Measurements from ENCODE around the gene C3orf22. TPM values are rescaled to one million over a fixed set of nuclear protein-coding genes. Genes with fewer than 3 reads are reported as not detected.

The C3orf22 gene
- polyA plus RNA-seq, 3 donors: not detected

DNA sequence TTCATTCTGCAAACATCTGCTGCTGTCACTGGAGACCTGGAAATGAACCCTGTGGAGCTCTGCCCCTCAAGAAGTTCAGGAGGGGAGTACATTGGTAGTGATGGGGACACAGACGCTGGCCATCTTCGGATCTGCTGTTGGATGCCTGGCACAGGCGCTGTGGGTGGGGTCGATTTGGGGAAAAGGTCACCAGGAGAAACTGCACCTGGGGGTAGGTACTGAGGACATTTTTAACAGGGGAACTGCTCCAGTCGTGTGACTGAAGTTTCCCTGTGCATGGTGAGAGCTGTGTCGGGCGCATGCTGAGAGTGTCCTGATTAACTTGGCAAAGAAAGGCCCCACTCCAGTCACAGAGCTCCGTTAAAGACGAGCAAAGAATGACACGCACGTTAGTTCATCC lies 44.6 kb downstream of the C3orf22 start:
- H3K36me3 Mint-ChIP-seq: no peaks in the 10 kb centered on the region
- H3K4me1 Mint-ChIP-seq: no peaks in the 10 kb centered on the region
- Histone ChIP-seq H3K4me3 (replicated peaks in 1 of 3; ENCODE audit: low read depth in 2 of 3, low read length in 3 of 3) (no peak overlapping the region), H3K4me2 (replicated peaks; ENCODE audit: extremely low read depth, low read length, poor library complexity, severe bottlenecking) (no peak overlapping the region), H3K9ac (ENCODE audit: insufficient read depth, low read length, poor library complexity, severe bottlenecking) (no peak overlapping the region), H3K27ac (ENCODE audit: low read depth in 1 of 2, low read length in 2 of 2) (no peak overlapping the region), H3K27me3 (ENCODE audit: control insufficient read depth in 2 of 2, insufficient read depth in 2 of 2, low read length in 2 of 2) (no peaks in the 10 kb centered on the region), H3K9me3 (replicated peaks in 1 of 2; ENCODE audit: control insufficient read depth in 1 of 2, insufficient read depth in 1 of 2, low read length in 2 of 2) (no peaks in the 10 kb centered on the region), H4K20me1 (ENCODE audit: insufficient read depth, low read length) (no peaks in the 10 kb centered on the region), H3K36me3 (replicated peaks in 1 of 2; ENCODE audit: control insufficient read depth in 1 of 2, insufficient read depth in 2 of 2, low read length in 2 of 2) (no peaks in the 10 kb centered on the region), H2AFZ (ENCODE audit: insufficient read depth, low read depth, low read length, poor library complexity, severe bottlenecking) (no peak overlapping the region), H3K79me2 (ENCODE audit: insufficient read depth, low read length) (no peaks in the 10 kb centered on the region), H3K4me1 (ENCODE audit: control insufficient read depth in 1 of 2, insufficient read depth in 2 of 2, low read length in 2 of 2) (no peaks in the 10 kb centered on the region)
- intact Hi-C loops (cut with micrococcal nuclease): no loop called here
- no peaks in the 10 kb centered on the region for H3K9me3 Mint-ChIP-seq
- 96% methylated on average over 9 of the region's 11 CpGs for WGBS (ENCODE audit: insufficient coverage)
- no peak overlapping the region for H3K4me3 Mint-ChIP-seq
- TF ChIP-seq, protein P1, sequence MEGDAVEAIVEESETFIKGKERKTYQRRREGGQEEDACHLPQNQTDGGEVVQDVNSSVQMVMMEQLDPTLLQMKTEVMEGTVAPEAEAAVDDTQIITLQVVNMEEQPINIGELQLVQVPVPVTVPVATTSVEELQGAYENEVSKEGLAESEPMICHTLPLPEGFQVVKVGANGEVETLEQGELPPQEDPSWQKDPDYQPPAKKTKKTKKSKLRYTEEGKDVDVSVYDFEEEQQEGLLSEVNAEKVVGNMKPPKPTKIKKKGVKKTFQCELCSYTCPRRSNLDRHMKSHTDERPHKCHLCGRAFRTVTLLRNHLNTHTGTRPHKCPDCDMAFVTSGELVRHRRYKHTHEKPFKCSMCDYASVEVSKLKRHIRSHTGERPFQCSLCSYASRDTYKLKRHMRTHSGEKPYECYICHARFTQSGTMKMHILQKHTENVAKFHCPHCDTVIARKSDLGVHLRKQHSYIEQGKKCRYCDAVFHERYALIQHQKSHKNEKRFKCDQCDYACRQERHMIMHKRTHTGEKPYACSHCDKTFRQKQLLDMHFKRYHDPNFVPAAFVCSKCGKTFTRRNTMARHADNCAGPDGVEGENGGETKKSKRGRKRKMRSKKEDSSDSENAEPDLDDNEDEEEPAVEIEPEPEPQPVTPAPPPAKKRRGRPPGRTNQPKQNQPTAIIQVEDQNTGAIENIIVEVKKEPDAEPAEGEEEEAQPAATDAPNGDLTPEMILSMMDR (IDR thresholded peaks at IDR 0.05): no peak
- DNase-seq: no peak
- H3K27ac Mint-ChIP-seq: no peak overlapping the region
- no peaks in the 10 kb centered on the region for H3K27me3 Mint-ChIP-seq (ENCODE audit: low read depth in 3 of 3)

DNA sequence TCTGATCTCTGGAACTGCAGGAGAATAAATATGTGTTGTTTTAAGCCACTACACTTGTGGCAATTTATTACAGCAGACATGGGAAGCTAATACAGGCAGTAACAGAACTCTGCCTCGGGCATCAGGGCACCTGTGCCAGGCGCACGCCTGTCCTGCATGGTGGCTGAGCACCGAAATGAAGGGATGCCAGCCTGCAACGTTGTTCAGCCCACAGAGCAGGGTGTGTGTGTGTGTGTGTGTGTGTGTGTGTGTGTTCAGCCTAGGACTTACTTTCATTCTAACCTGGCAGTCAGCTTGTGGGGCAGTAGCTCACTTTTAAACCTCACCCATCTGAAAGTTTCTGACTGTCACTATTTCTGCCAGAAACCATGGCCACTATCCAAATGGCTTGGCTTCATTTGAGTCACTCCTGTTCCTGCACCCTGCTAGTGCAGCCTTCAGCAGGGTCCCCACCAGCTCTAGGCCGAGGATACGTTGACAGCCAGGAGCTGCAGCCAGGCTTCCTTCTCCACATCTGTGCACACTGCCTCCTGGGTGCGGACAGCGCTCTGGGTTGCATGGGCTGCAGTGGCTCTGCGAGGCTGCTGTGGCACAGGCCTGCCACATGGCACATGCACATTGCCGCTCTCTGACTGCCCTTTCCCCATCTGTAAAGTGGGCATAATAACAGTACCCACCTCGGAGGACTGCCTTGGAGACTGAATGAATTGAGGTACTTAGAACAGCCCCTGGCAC lies 45.6 kb downstream of the C3orf22 start:
- H3K27ac Mint-ChIP-seq: no peak overlapping the region
- Histone ChIP-seq H3K9me3 (replicated peaks in 1 of 2; ENCODE audit: control insufficient read depth in 1 of 2, insufficient read depth in 1 of 2, low read length in 2 of 2) (no peaks in the 10 kb centered on the region), H4K20me1 (ENCODE audit: insufficient read depth, low read length) (no peaks in the 10 kb centered on the region), H3K36me3 (replicated peaks in 1 of 2; ENCODE audit: control insufficient read depth in 1 of 2, insufficient read depth in 2 of 2, low read length in 2 of 2) (no peaks in the 10 kb centered on the region), H3K79me2 (ENCODE audit: insufficient read depth, low read length) (no peaks in the 10 kb centered on the region), H2AFZ (ENCODE audit: insufficient read depth, low read depth, low read length, poor library complexity, severe bottlenecking) (no peak overlapping the region), H3K4me2 (replicated peaks; ENCODE audit: extremely low read depth, low read length, poor library complexity, severe bottlenecking) (no peak overlapping the region), H3K27ac (ENCODE audit: low read depth in 1 of 2, low read length in 2 of 2) (no peak overlapping the region), H3K4me1 (ENCODE audit: control insufficient read depth in 1 of 2, insufficient read depth in 2 of 2, low read length in 2 of 2) (no peaks in the 10 kb centered on the region), H3K4me3 (replicated peaks in 1 of 3; ENCODE audit: low read depth in 2 of 3, low read length in 3 of 3) (no peak overlapping the region), H3K27me3 (ENCODE audit: control insufficient read depth in 2 of 2, insufficient read depth in 2 of 2, low read length in 2 of 2) (no peaks in the 10 kb centered on the region), H3K9ac (ENCODE audit: insufficient read depth, low read length, poor library complexity, severe bottlenecking) (no peak overlapping the region)
- no peak for DNase-seq
- H3K9me3 Mint-ChIP-seq: no peaks in the 10 kb centered on the region
- H3K4me3 Mint-ChIP-seq: no peak overlapping the region
- TF ChIP-seq, protein P1 (IDR thresholded peaks at IDR 0.05): no peak
- H3K4me1 Mint-ChIP-seq: no peaks in the 10 kb centered on the region
- intact Hi-C loops (cut with micrococcal nuclease): no loop called here
- WGBS (ENCODE audit: insufficient coverage): 92% methylated on average over 8 of the region's 12 CpGs
- no peaks in the 10 kb centered on the region for H3K36me3 Mint-ChIP-seq
- H3K27me3 Mint-ChIP-seq (ENCODE audit: low read depth in 3 of 3): peaks cover 0 to 2% (median 0%) of the 10 kb centered on the region in 3 donors
